K562 (cell line): ENCODE results near the gene C1QTNF8. TPM values are rescaled to one million over a fixed set of nuclear protein-coding genes. Genes with fewer than 3 reads are reported as not detected.

ENCODE experiments used
- ATAC-seq: fragments of 200-7000 bp; cut with Tn5 transposase; 3 replicates; pipeline ENCODE4 v1.9.1; 2020; ENCODE audit warnings: moderate library complexity
- BruUV-seq: library from RNA; stranded (reverse); fragments of 400-500 nt; replicated peaks from 2 replicates; lab custom pipeline; 2021; lab: Mats Ljungman, UMichigan
- CTCF ChIA-PET: fragments of 300-600 bp; formaldehyde crosslinking; extraction: SDS; loops from one replicate; lab custom pipeline; 2021; ENCODE audit warnings: low intra/inter-chr PET ratio; lab: Yijun Ruan, JAX
- POLR2A ChIA-PET: fragments of 300-600, 350-650 bp; sonication (Branson Sonifier 250); formaldehyde crosslinking; extraction: SDS; loops from one replicate; lab custom pipeline; 2021; ENCODE audit warnings: antibody characterized with exemption, inconsistent platforms; lab: Yijun Ruan, JAX
- DNase-seq, 4 experiments: peaks; one replicate each; pipeline versions ENCODE4 v3.0.0 to v3.0.0-alpha.2; 2011 to 2018; ENCODE audit warnings: low spot score in 3 of 4, mixed read lengths in 3 of 4; ENCODE audit errors: extremely low read depth in 1 of 4
- FAIRE-seq: peaks from 2 replicates; lab custom pipeline; 2011; peaks lifted over from hg19 to GRCh38; lab: Jason Lieb, UNC
- H2AFZ ChIP-seq: 2 replicates; pipeline ENCODE4 v1.6.0; 2011; ENCODE audit warnings: low read depth, low read length, control low read depth, inconsistent platforms
- H3K27ac ChIP-seq: fragments of 200-600 bp; 3 replicates; pipeline ENCODE4 v1.8.0; 2011; ENCODE audit warnings: low read depth, mild to moderate bottlenecking, control low read depth, inconsistent platforms, low read length, moderate library complexity, mixed read lengths; ENCODE audit errors: extremely low read depth
- H3K27me3 ChIP-seq, 2 experiments: fragments of 300-600 bp in 1 of 2; 2 replicates in 1 of 2; 3 replicates in 1 of 2; pipeline versions ENCODE4 v1.6.0 to v1.8.0; 2011; ENCODE audit warnings: inconsistent platforms in 2 of 2, low read length in 2 of 2, mild to moderate bottlenecking in 1 of 2, mixed read lengths in 1 of 2, moderate library complexity in 1 of 2; ENCODE audit not compliant: control insufficient read depth in 2 of 2, insufficient read depth in 2 of 2
- H3K36me3 ChIP-seq: fragments of 300-600 bp; 3 replicates; pipeline ENCODE4 v1.8.0; 2011; ENCODE audit warnings: mild to moderate bottlenecking, low read length, inconsistent platforms; ENCODE audit not compliant: control insufficient read depth, insufficient read depth
- H3K4me1 ChIP-seq, 2 experiments: fragments of 200-600 bp in 1 of 2; replicated peaks in 1 of 2; 2 replicates in 1 of 2; 3 replicates in 1 of 2; pipeline versions ENCODE4 v1.5.1 to v1.8.0; 2011; ENCODE audit warnings: inconsistent platforms in 2 of 2, low read length in 2 of 2, mild to moderate bottlenecking in 1 of 2, mixed read lengths in 1 of 2, moderate library complexity in 1 of 2; ENCODE audit not compliant: control insufficient read depth in 2 of 2, insufficient read depth in 2 of 2
- H3K4me2 ChIP-seq: 2 replicates; pipeline ENCODE4 v1.6.1; 2011; ENCODE audit warnings: low read length, control low read depth, inconsistent platforms, mixed read lengths; ENCODE audit not compliant: insufficient read depth
- H3K4me3 ChIP-seq: fragments of 200-600 bp; sonication (generic), shearing (Covaris generic); 2 replicates; pipeline ENCODE4 v1.5.1; 2016; ENCODE audit warnings: control low read depth, inconsistent platforms
- H3K79me2 ChIP-seq: fragments of 200-600 bp; 3 replicates; pipeline ENCODE4 v1.8.0; 2011; ENCODE audit warnings: low read length, inconsistent platforms; ENCODE audit not compliant: control insufficient read depth, insufficient read depth
- H3K9ac ChIP-seq, 2 experiments: 2 replicates each; pipeline versions ENCODE4 v1.6.0 to v1.6.1; 2011; ENCODE audit warnings: low read depth in 2 of 2, low read length in 2 of 2, control low read depth in 1 of 2, inconsistent platforms in 1 of 2, mild to moderate bottlenecking in 1 of 2, mixed read lengths in 1 of 2; ENCODE audit not compliant: insufficient read depth in 1 of 2
- H3K9me1 ChIP-seq: one replicate; pipeline ENCODE4 v1.6.0; 2011; ENCODE audit warnings: inconsistent platforms, mild to moderate bottlenecking, low read length, moderate library complexity; ENCODE audit not compliant: control insufficient read depth, insufficient read depth
- H3K9me3 ChIP-seq: replicated peaks from 2 replicates; pipeline ENCODE4 v1.5.1; 2011; ENCODE audit warnings: low read depth, low read length, inconsistent platforms; ENCODE audit not compliant: control insufficient read depth, insufficient read depth
- H4K20me1 ChIP-seq: replicated peaks from 2 replicates; pipeline ENCODE4 v1.6.1; 2011; ENCODE audit warnings: low read length, inconsistent platforms, mixed read lengths; ENCODE audit not compliant: control insufficient read depth, insufficient read depth
- ARHGAP35 ChIP-seq: fragments of 450-650 bp; IDR thresholded peaks from 2 replicates; pipeline ENCODE4 v1.6.1; 2018; ENCODE audit not compliant: partially characterized antibody
- DNMT1 ChIP-seq: fragments of 450-650 bp; IDR thresholded peaks from 2 replicates; pipeline ENCODE4 v1.6.1; 2016; ENCODE audit warnings: antibody characterized with exemption, mild to moderate bottlenecking
- ETV6 ChIP-seq, 3 experiments: fragments of 150-350 bp in 1 of 3; sonication (generic) in 1 of 3; formaldehyde crosslinking in 1 of 3; IDR thresholded peaks; 2 replicates each; pipeline versions ENCODE4 v1.6.1 to v1.8.0; 2014 to 2022; ENCODE audit warnings: borderline replicate concordance in 2 of 3, low read depth in 2 of 3, antibody characterized with exemption in 1 of 3, low read length in 1 of 3, mild to moderate bottlenecking in 1 of 3, missing genetic modification reagents in 1 of 3
- POLR3G ChIP-seq: IDR thresholded peaks from 2 replicates; pipeline ENCODE4 v1.6.1; 2011; ENCODE audit not compliant: insufficient read length, insufficient replicate concordance; ENCODE audit errors: extremely low read depth
- TCF3 ChIP-seq: sonication (generic); formaldehyde crosslinking; IDR thresholded peaks from 2 replicates; pipeline ENCODE4 v1.4.0; 2020; ENCODE audit warnings: mild to moderate bottlenecking, missing genetic modification reagents
- THAP12 ChIP-seq: fragments of 250-450 bp; sonication (Bioruptor Pico); IDR thresholded peaks from 2 replicates; pipeline ENCODE4 v1.9.0; 2021; ENCODE audit warnings: mild to moderate bottlenecking, inconsistent platforms
- ZFP36 ChIP-seq: fragments of 150-350 bp; IDR thresholded peaks from 2 replicates; pipeline ENCODE4 v1.6.1; 2018; ENCODE audit warnings: low read length, low read depth; ENCODE audit not compliant: partially characterized antibody
- WGBS: fragments of 100-300 bp; shearing (Covaris generic); methylation state at CpG from one replicate; pipeline ENCODE4 v1.1.6; 2016; ENCODE audit warnings: low coverage, mixed read lengths; ENCODE audit not compliant: insufficient coverage; ENCODE audit errors: missing lambda C conversion rate; 5-methylcytosine and 5-hydroxymethylcytosine counted together
- in situ Hi-C: fragments of 300-500 bp; cut with MboI; formaldehyde crosslinking; loops from 4 replicates; pipeline ENCODE4 v1.15.0; 2018; ENCODE audit warnings: inconsistent platforms, mixed read lengths
- intact Hi-C: fragments of 100-400 bp; cut with micrococcal nuclease; formaldehyde crosslinking; loops from 2 replicates; pipeline ENCODE4 v1.14.2; 2022
- polyA plus RNA-seq, 8 experiments: library from polyadenylated mRNA; depleted of rRNA in 4 of 8; stranded (reverse) in 5 of 8; unstranded in 3 of 8; fragments of >200 nt; fragmentation: Nextera tagmentation in 2 of 8; fragmentation: Illumina TruSeq in 1 of 8; extraction: Ambion mirVana in 2 of 8; extraction: Trizol in 1 of 8; gene quantifications; 2 replicates each; pipeline versions ENCODE4 v1.2.1 to v1.2.3, GENCODE V29; 2011 to 2014; ENCODE audit warnings: inconsistent platforms in 1 of 8, missing spikeins in 1 of 8
- total RNA-seq, 7 experiments: library from RNA; depleted of rRNA in 6 of 7; stranded (reverse); fragments of >200 nt in 6 of 7; fragmentation: Illumina TruSeq in 2 of 7; extraction: Trizol in 2 of 7; gene quantifications; 2 replicates each; pipeline versions ENCODE4 v1.2.1 to v1.2.3, GENCODE V29; 2011 to 2021; ENCODE audit warnings: low replicate concordance in 1 of 7

C1QTNF8 gene
- total and polyA plus RNA-seq, 9 of the 15 experiments (the other 6 are each of a cell fraction or from before 2014, with no cell fraction given): not detected

GRCh38 chr16:1108299-1109252 lies 12.5 kb upstream of the C1QTNF8 start:
- FAIRE-seq (no peak), DNase-seq (no peak), ATAC-seq (no peak)
- peaks cover 3% of the 10 kb centered on the region for H3K9me1 ChIP-seq
- no peaks in the 10 kb centered on the region for H3K9me3 ChIP-seq
- peak; percentile 56 for TF ChIP-seq ZFP36
- TF ChIP-seq DNMT1: no peak
- no peak for TF ChIP-seq POLR3G
- TF ChIP-seq ARHGAP35: no peak
- ChIA-PET POLR2A (interaction anchor here (0.8 kb wide), 1 partner anchor 93 kb away, joined by 3 read pairs; no protein-coding TSS in a partner anchor), CTCF (interaction anchor here (4.3 kb wide), 1 partner anchor 86 kb away, joined by 38 read pairs; no protein-coding TSS in a partner anchor)
- H4K20me1 ChIP-seq: peaks cover 26% of the 10 kb centered on the region
- intact Hi-C loops: no loop called here
- no peak overlapping the region for H3K27ac ChIP-seq
- H3K4me3 ChIP-seq: no peak overlapping the region
- peaks cover 38 to 78% of the 10 kb centered on the region in 2 experiments for H3K27me3 ChIP-seq
- BruUV-seq: no TSS peak
- no peak overlapping the region for H2AFZ ChIP-seq
- H3K4me1 ChIP-seq: peaks cover 0 to 63% of the 10 kb centered on the region in 2 experiments; a peak in 2 of 5 replicates
- no peaks in the 10 kb centered on the region for H3K79me2 ChIP-seq
- no peaks in the 10 kb centered on the region for H3K36me3 ChIP-seq
- H3K4me2 ChIP-seq: no peak overlapping the region
- in situ Hi-C loops: no loop called here
- H3K9ac ChIP-seq: no peak overlapping the region
- 3% methylated on average over 29 of the region's 42 CpGs for WGBS

GRCh38 chr16:1107731-1108130 lies 11.7 kb upstream of the C1QTNF8 start:
- intact Hi-C loops (loop anchor here (2.0 kb wide), 1 partner anchor 87 kb away; no protein-coding TSS in a partner anchor), in situ Hi-C loops (no loop called here)
- DNase-seq (no peak), FAIRE-seq (no peak), ATAC-seq (no peak)
- peaks cover 38 to 69% of the 10 kb centered on the region in 2 experiments for H3K27me3 ChIP-seq
- WGBS: 6% methylated on average over 8 of the region's 12 CpGs
- H3K4me2 ChIP-seq: no peak overlapping the region
- H3K27ac ChIP-seq: no peak overlapping the region
- peaks cover 32% of the 10 kb centered on the region for H4K20me1 ChIP-seq
- ChIA-PET CTCF (interaction anchor here (4.3 kb wide), 1 partner anchor 87 kb away, joined by 38 read pairs; no protein-coding TSS in a partner anchor), POLR2A (no interaction called here)
- peaks cover 3% of the 10 kb centered on the region for H3K9me1 ChIP-seq
- H3K79me2 ChIP-seq: no peaks in the 10 kb centered on the region
- no peak overlapping the region for H2AFZ ChIP-seq
- no TSS peak for BruUV-seq
- H3K9me3 ChIP-seq: no peaks in the 10 kb centered on the region
- H3K36me3 ChIP-seq: no peaks in the 10 kb centered on the region
- no peak overlapping the region for H3K9ac ChIP-seq
- no peak overlapping the region for H3K4me3 ChIP-seq
- H3K4me1 ChIP-seq: peaks cover 0 to 65% of the 10 kb centered on the region in 2 experiments; a peak in 2 of 5 replicates
- TF ChIP-seq TCF3 (CRISPR knock-in tag) (no peak), THAP12 (CRISPR knock-in tag) (no peak), ETV6 (IDR thresholded peaks at IDR 0.05; ENCODE audit: borderline replicate concordance in 1 of 2, low read depth in 2 of 2, low read length in 1 of 2) (no peak), ETV6 (CRISPR knock-in tag; IDR thresholded peaks at IDR 0.05; ENCODE audit: borderline replicate concordance) (no peak)
